GM23248 (cell line): Measurements from ENCODE around the gene DPYSL5.

Source experiments
- EZH2 ChIP-seq: fragments of 200-600 bp; sonication (generic); IDR thresholded peaks from 2 replicates; pipeline ENCODE4 v1.6.1; 2018; ENCODE audit warnings: antibody characterized with exemption, mild to moderate bottlenecking; ENCODE audit not compliant: insufficient read depth, poor library complexity, severe bottlenecking
- EZH2phosphoT487 ChIP-seq: fragments of 200-600 bp; sonication (generic); IDR thresholded peaks from 2 replicates; pipeline ENCODE4 v1.6.1; 2018; ENCODE audit warnings: antibody characterized with exemption, moderate library complexity, mild to moderate bottlenecking, low read depth; ENCODE audit not compliant: insufficient read depth

- TF ChIP-seq EZH2phosphoT487 (no peak), EZH2 (no peak)
Observed at GRCh38 chr2:26874514-26874913, 26.6 kb downstream of the DPYSL5 start.
